CD4-positive, alpha-beta T cell treated with Interleukin-21 for 1 hour (primary cell): ENCODE measurements around the gene SFXN5.

Source experiments
- DNase-seq: peaks from one replicate; pipeline ENCODE4 v3.0.0-alpha.2; 2020

Gene SFXN5

GRCh38 chr2:72933646-72934151 lies 137.8 kb downstream of the SFXN5 start:
- DNase-seq: no peak

GRCh38 chr2:72933207-72933606 lies 138.3 kb downstream of the SFXN5 start:
- no peak for DNase-seq

- DNase-seq: no peak
Measured at GRCh38 chr2:72932805-72933204, 138.7 kb downstream of the SFXN5 start.

GRCh38 chr2:72932045-72932740 lies 139.3 kb downstream of the SFXN5 start:
- no peak for DNase-seq

GRCh38 chr2:72931280-72931910 lies 140.1 kb downstream of the SFXN5 start:
- no peak for DNase-seq

- DNase-seq: no peak
Measured at GRCh38 chr2:72929010-72929409, 142.5 kb downstream of the SFXN5 start.

GRCh38 chr2:72927619-72928550 lies 143.6 kb downstream of the SFXN5 start:
- DNase-seq: no peak

GRCh38 chr2:72926811-72927465 lies 144.6 kb downstream of the SFXN5 start:
- no peak for DNase-seq

GRCh38 chr2:72926368-72926767 lies 145.1 kb downstream of the SFXN5 start:
- no peak for DNase-seq

GRCh38 chr2:72925328-72925943 lies 146.1 kb downstream of the SFXN5 start:
- no peak for DNase-seq

- DNase-seq: no peak
Measured at GRCh38 chr2:72924353-72925240, 146.9 kb downstream of the SFXN5 start.

- no peak for DNase-seq
Measured at GRCh38 chr2:72923833-72924352, 147.6 kb downstream of the SFXN5 start.

GRCh38 chr2:72921853-72922252 lies 149.7 kb downstream of the SFXN5 start:
- no peak for DNase-seq

GRCh38 chr2:72921088-72921851 lies 150.2 kb downstream of the SFXN5 start:
- DNase-seq: no peak

- no peak for DNase-seq
Measured at GRCh38 chr2:72920318-72921087, 151.0 kb downstream of the SFXN5 start.

- no peak for DNase-seq
Measured at GRCh38 chr2:72919414-72920317, 151.8 kb downstream of the SFXN5 start.

- no peak for DNase-seq
Measured at GRCh38 chr2:72917877-72918553, 153.5 kb downstream of the SFXN5 start.
